NCI-H128 (cell line): ENCODE data around the gene PCDHGA7.
"Not testable (repeated sequence)": the region's sequence is repeated elsewhere in the genome, so short reads cannot be mapped to it uniquely, and the experiment has no call there.

Source experiments
- DNase-seq: peaks from one replicate; lab custom pipeline; 2025; ENCODE audit not compliant: unreplicated experiment; lab: John Stamatoyannopoulos, UW

PCDHGA7 gene

GRCh38 chr5:141382469-141383294 lies at the start of gene PCDHGA7:
PCDHGA7 (plus strand) TSS chr5:141382742; CDS start chr5:141382900, 158 bp downstream.
- no peak for DNase-seq

GRCh38 chr5:141338538-141339306 lies 43.8 kb upstream of the PCDHGA7 start, which contains the start of gene PCDHGA2:
PCDHGA2 (plus strand) TSS chr5:141338760.
- DNase-seq, result no peak

GRCh38 chr5:141340781-141341354 lies 41.7 kb upstream of the PCDHGA7 start:
- not testable (repeated sequence) for DNase-seq

- no peak for DNase-seq
These were observed 39.8 kb upstream of the PCDHGA7 start for GRCh38 chr5:141342773-141343172.

GRCh38 chr5:141343242-141343952 lies 39.1 kb upstream of the PCDHGA7 start, which contains the start of gene PCDHGA3:
PCDHGA3 (plus strand) TSS chr5:141343829; CDS start chr5:141344034, 205 bp downstream.
- DNase-seq, result no peak

- no peak for DNase-seq
These were observed 38.5 kb upstream of the PCDHGA7 start for GRCh38 chr5:141343953-141344463.

- no peak for DNase-seq
These were observed 37.2 kb upstream of the PCDHGA7 start for GRCh38 chr5:141345327-141345726.

GRCh38 chr5:141346017-141346416 lies 36.5 kb upstream of the PCDHGA7 start:
- DNase-seq, result not testable (repeated sequence)

- no peak for DNase-seq
These were observed 32.5 kb upstream of the PCDHGA7 start, which contains the start of gene PCDHGB1 for GRCh38 chr5:141349917-141350619. PCDHGB1 (plus strand) TSS chr5:141350099; CDS start chr5:141350261, 162 bp downstream.

GRCh38 chr5:141351591-141351990 lies 31.0 kb upstream of the PCDHGA7 start:
- DNase-seq, result no peak

GRCh38 chr5:141354900-141355469 lies 27.6 kb upstream of the PCDHGA7 start, which contains the start of gene PCDHGA4:
PCDHGA4 (plus strand) TSS chr5:141355021; CDS start chr5:141355108, 87 bp downstream.
- no peak for DNase-seq

- no peak for DNase-seq
These were observed 26.9 kb upstream of the PCDHGA7 start for GRCh38 chr5:141355641-141356040.

GRCh38 chr5:141356133-141356532 lies 26.4 kb upstream of the PCDHGA7 start:
- no peak for DNase-seq

- DNase-seq, result no peak
These were observed 25.6 kb upstream of the PCDHGA7 start for GRCh38 chr5:141356950-141357349.

- DNase-seq, result peak; percentile 17
These were observed 22.6 kb upstream of the PCDHGA7 start, which contains the start of gene PCDHGB2 for GRCh38 chr5:141359790-141360426. PCDHGB2 (plus strand) TSS chr5:141359994; CDS start chr5:141360136, 142 bp downstream.

- no peak for DNase-seq
These were observed 21.9 kb upstream of the PCDHGA7 start for GRCh38 chr5:141360685-141361084.

GRCh38 chr5:141362719-141363118 lies 19.8 kb upstream of the PCDHGA7 start:
- no peak for DNase-seq

GRCh38 chr5:141363952-141364660 lies 18.4 kb upstream of the PCDHGA7 start, which contains the start of gene PCDHGA5:
PCDHGA5 (plus strand) TSS chr5:141364162; CDS start chr5:141364331, 169 bp downstream.
- DNase-seq, result no peak
